OCI-LY1 (cell line): Measurements from ENCODE around the gene GALNT9.

Experiments
- H2AFZ ChIP-seq: fragments of 200-600 bp; sonication (generic), shearing (Covaris generic); 2 replicates; pipeline ENCODE4 v1.6.0; 2014; ENCODE audit warnings: antibody characterized with exemption, mild to moderate bottlenecking, low read length
- H3F3A ChIP-seq: fragments of 200-600 bp; sonication (generic), shearing (Covaris generic); 2 replicates; pipeline ENCODE4 v1.6.0; 2014; ENCODE audit warnings: mild to moderate bottlenecking, antibody characterized with exemption, low read length, moderate library complexity; ENCODE audit not compliant: insufficient read depth
- H3K27ac ChIP-seq: fragments of 200-600 bp; sonication (generic); 2 replicates; pipeline ENCODE4 v1.5.1; 2014; ENCODE audit warnings: low read length, mixed run types, mild to moderate bottlenecking, low read depth; ENCODE audit not compliant: poor library complexity, severe bottlenecking
- H3K27me3 ChIP-seq: fragments of 200-600 bp; sonication (generic); 2 replicates; pipeline ENCODE4 v1.6.0; 2014; ENCODE audit warnings: antibody characterized with exemption, mild to moderate bottlenecking, low read length, moderate library complexity; ENCODE audit not compliant: insufficient read depth
- H3K36me3 ChIP-seq: fragments of 200-600 bp; sonication (generic); 2 replicates; pipeline ENCODE4 v1.6.1; 2014; ENCODE audit warnings: mild to moderate bottlenecking, antibody characterized with exemption, low read length, moderate library complexity, mixed read lengths; ENCODE audit not compliant: insufficient read depth
- H3K4me1 ChIP-seq: fragments of 200-600 bp; sonication (generic); 2 replicates; pipeline ENCODE4 v1.5.1; 2014; ENCODE audit warnings: mild to moderate bottlenecking, low read length, moderate library complexity; ENCODE audit not compliant: insufficient read depth, severe bottlenecking
- H3K4me2 ChIP-seq: fragments of 200-600 bp; sonication (generic), shearing (Covaris generic); 2 replicates; pipeline ENCODE4 v1.6.1; 2014; ENCODE audit warnings: low read length
- H3K4me3 ChIP-seq: fragments of 200-600 bp; sonication (generic); 2 replicates; pipeline ENCODE4 v1.5.1; 2014; ENCODE audit warnings: low read length, low read depth, mild to moderate bottlenecking, mixed read lengths; ENCODE audit not compliant: poor library complexity, severe bottlenecking
- H3K79me2 ChIP-seq: fragments of 200-600 bp; shearing (Covaris generic); 2 replicates; pipeline ENCODE4 v1.6.1; 2016; ENCODE audit warnings: mixed run types, low read length, mixed read lengths; ENCODE audit not compliant: insufficient read depth
- H3K9ac ChIP-seq: fragments of 200-600 bp; sonication (generic), shearing (Covaris generic); 2 replicates; pipeline ENCODE4 v1.6.1; 2014; ENCODE audit warnings: mild to moderate bottlenecking, low read length, mixed read lengths
- H3K9me2 ChIP-seq: fragments of 200-600 bp; sonication (generic), shearing (Covaris generic); 2 replicates; pipeline ENCODE4 v1.6.1; 2014; ENCODE audit warnings: low read depth, mild to moderate bottlenecking, low read length, mixed read lengths
- H3K9me3 ChIP-seq: fragments of 200-600 bp; shearing (Covaris generic); 2 replicates; pipeline ENCODE4 v1.6.1; 2014; ENCODE audit warnings: low read length, mixed read lengths
- H4K20me1 ChIP-seq: fragments of 200-600 bp; sonication (generic), shearing (Covaris generic); 2 replicates; pipeline ENCODE4 v1.6.0; 2016; ENCODE audit warnings: mild to moderate bottlenecking, low read length; ENCODE audit not compliant: insufficient read depth
- CTCF ChIP-seq: fragments of 200-600 bp; sonication (generic), shearing (Covaris generic); IDR thresholded peaks from 2 replicates; pipeline ENCODE4 v1.5.1; 2017; ENCODE audit warnings: mild to moderate bottlenecking, antibody characterized with exemption, low read length, moderate library complexity, mixed read lengths
- EZH2 ChIP-seq: fragments of 200-600 bp; sonication (generic), shearing (Covaris generic); IDR thresholded peaks from 2 replicates; pipeline ENCODE4 v1.8.0; 2017; ENCODE audit warnings: borderline replicate concordance, mixed run types, mild to moderate bottlenecking, antibody characterized with exemption, low read length, moderate library complexity, mixed read lengths

The GALNT9 gene

GRCh38 chr12:132336451-132337413, 7.3 kb upstream of the GALNT9 start:
- Histone ChIP-seq H3K4me1 (no peaks in the 10 kb centered on the region), H3K4me2 (no peak overlapping the region), H2AFZ (no peak overlapping the region), H3K79me2 (no peaks in the 10 kb centered on the region), H3F3A (no peaks in the 10 kb centered on the region), H3K36me3 (no peaks in the 10 kb centered on the region), H3K27me3 (no peaks in the 10 kb centered on the region), H3K9me3 (no peaks in the 10 kb centered on the region), H3K9ac (no peak overlapping the region), H3K4me3 (no peak overlapping the region), H3K9me2 (no peaks in the 10 kb centered on the region), H4K20me1 (no peaks in the 10 kb centered on the region), H3K27ac (no peak overlapping the region)
- TF ChIP-seq CTCF, result no peak
- TF ChIP-seq EZH2, result no peak

GRCh38 chr12:132335179-132335756, 5.9 kb upstream of the GALNT9 start:
- no peak overlapping the region for H3K27ac ChIP-seq
- H3F3A ChIP-seq, result no peaks in the 10 kb centered on the region
- H3K9me3 ChIP-seq, result no peaks in the 10 kb centered on the region
- no peak overlapping the region for H2AFZ ChIP-seq
- H3K9ac ChIP-seq, result no peak overlapping the region
- no peaks in the 10 kb centered on the region for H3K79me2 ChIP-seq
- no peaks in the 10 kb centered on the region for H3K4me1 ChIP-seq
- no peak for TF ChIP-seq EZH2
- no peak for TF ChIP-seq CTCF
- H4K20me1 ChIP-seq, result no peaks in the 10 kb centered on the region
- H3K36me3 ChIP-seq, result no peaks in the 10 kb centered on the region
- no peaks in the 10 kb centered on the region for H3K9me2 ChIP-seq
- H3K4me3 ChIP-seq, result no peak overlapping the region
- no peak overlapping the region for H3K4me2 ChIP-seq
- no peaks in the 10 kb centered on the region for H3K27me3 ChIP-seq

- no peak overlapping the region for H2AFZ ChIP-seq
- no peaks in the 10 kb centered on the region for H3K27me3 ChIP-seq
- H3K36me3 ChIP-seq, result no peaks in the 10 kb centered on the region
- no peaks in the 10 kb centered on the region for H4K20me1 ChIP-seq
- H3K9me3 ChIP-seq, result no peaks in the 10 kb centered on the region
- no peaks in the 10 kb centered on the region for H3K9me2 ChIP-seq
- H3F3A ChIP-seq, result no peaks in the 10 kb centered on the region
- H3K4me3 ChIP-seq, result no peak overlapping the region
- H3K27ac ChIP-seq, result no peak overlapping the region
- H3K4me2 ChIP-seq, result no peak overlapping the region
- TF ChIP-seq EZH2 (no peak), CTCF (no peak)
- no peak overlapping the region for H3K9ac ChIP-seq
- H3K4me1 ChIP-seq, result no peaks in the 10 kb centered on the region
- no peaks in the 10 kb centered on the region for H3K79me2 ChIP-seq
Observed at GRCh38 chr12:132333766-132334165, 4.4 kb upstream of the GALNT9 start.
